Measurements from ENCODE around the gene PNPLA5. TPM values are rescaled to one million over a fixed set of nuclear protein-coding genes. Genes with fewer than 3 reads are reported as not detected.

The PNPLA5 gene
- total and polyA plus RNA-seq, 2 of the 8 experiments (the other 6 are each of a cell fraction or from before 2014, with no cell fraction given) = 3.9 to 6.8 TPM

DNA sequence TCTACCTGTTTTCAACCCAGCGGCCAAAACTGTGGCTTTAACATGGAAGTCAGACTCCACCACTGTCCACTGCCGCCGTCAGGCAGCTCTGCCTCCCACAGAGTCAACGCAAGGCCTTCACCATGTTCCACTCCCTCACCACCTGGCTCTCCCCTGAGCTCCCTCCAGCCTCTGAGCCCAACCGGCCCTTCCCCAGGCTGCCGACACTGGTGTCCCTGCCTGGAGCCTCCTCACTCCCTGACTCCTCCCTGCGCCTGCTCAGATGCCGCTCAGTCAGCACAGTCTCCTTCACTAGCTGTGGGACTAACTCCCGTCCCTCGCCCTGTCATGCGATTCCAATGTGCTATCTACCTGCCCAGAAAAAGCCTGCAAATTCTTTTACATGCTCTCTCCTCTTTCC, 45.8 kb downstream of the PNPLA5 start (continued):
- TF ChIP-seq CHD7 (IDR thresholded peaks at IDR 0.05; ENCODE audit: insufficient replicate concordance, low read length) (no peak), MAX (IDR thresholded peaks at IDR 0.05) (no peak), TCF12 (IDR thresholded peaks at IDR 0.05; ENCODE audit: low read depth, low read length) (no peak), CREB1 (IDR thresholded peaks at IDR 0.05) (no peak), CHD2 (IDR thresholded peaks at IDR 0.05; ENCODE audit: low read length) (no peak), SIX5 (IDR thresholded peaks at IDR 0.05; ENCODE audit: low read depth, low read length) (no peak), ATF3 (IDR thresholded peaks at IDR 0.05; ENCODE audit: insufficient read depth, low read depth, low read length) (no peak), EGR1 (IDR thresholded peaks at IDR 0.05; ENCODE audit: borderline replicate concordance, low read depth, low read length) (no peak), JUND (IDR thresholded peaks at IDR 0.05; ENCODE audit: low read length) (no peak), SP1 (IDR thresholded peaks at IDR 0.05; ENCODE audit: low read depth, low read length) (no peak), POLR2AphosphoS5 (IDR thresholded peaks at IDR 0.05; ENCODE audit: low read depth, low read length) (no peak), TAF1 (IDR thresholded peaks at IDR 0.05; ENCODE audit: low read depth, low read length) (no peak), SIRT6 (IDR thresholded peaks at IDR 0.05; ENCODE audit: low read length) (no peak), CBX5 (IDR thresholded peaks at IDR 0.05; ENCODE audit: low read depth, low read length) (no peak)
